GM19372 (cell line): ENCODE data around the gene EIF2D.
A peak's percentile ranks its signal among the peaks of the same experiment; 100 is the strongest.
"Not testable (repeated sequence)": the region's sequence is repeated elsewhere in the genome, so short reads cannot be mapped to it uniquely, and the experiment has no call there.

ENCODE experiments used
- ATAC-seq: cut with Tn5 transposase; IDR thresholded peaks from one replicate; pipeline ENCODE4 v1.9.1; 2021; ENCODE audit warnings: mild to moderate bottlenecking, low read depth, moderate library complexity; ENCODE audit not compliant: unreplicated experiment

Gene EIF2D

GRCh38 chr1:206612129-206612876 is at the start of gene EIF2D:
Gene EIF2D, minus strand, starts transcription at chr1:206612465. Its CDS starts 123 bp downstream, at chr1:206612342.
- peak; percentile 95 for ATAC-seq

- no peak for ATAC-seq
These were observed 49.0 kb upstream of the EIF2D start for GRCh38 chr1:206661161-206661820.

- no peak for ATAC-seq
These were observed 47.9 kb upstream of the EIF2D start for GRCh38 chr1:206660136-206660535.

- no peak for ATAC-seq
These were observed 46.7 kb upstream of the EIF2D start for GRCh38 chr1:206658981-206659273.

GRCh38 chr1:206658264-206658980 is 46.2 kb upstream of the EIF2D start:
- no peak for ATAC-seq

- ATAC-seq: no peak
These were observed 45.5 kb upstream of the EIF2D start for GRCh38 chr1:206657751-206658150.

GRCh38 chr1:206656936-206657335 is 44.7 kb upstream of the EIF2D start:
- ATAC-seq: no peak

GRCh38 chr1:206655471-206655882 is 43.2 kb upstream of the EIF2D start:
- no peak for ATAC-seq

GRCh38 chr1:206654828-206655227 is 42.6 kb upstream of the EIF2D start:
- no peak for ATAC-seq

GRCh38 chr1:206653715-206654459 is 41.6 kb upstream of the EIF2D start:
- no peak for ATAC-seq

GRCh38 chr1:206651958-206652890 is 40.0 kb upstream of the EIF2D start:
- ATAC-seq: no peak

- ATAC-seq: no peak
These were observed 38.7 kb upstream of the EIF2D start for GRCh38 chr1:206651014-206651413.

- ATAC-seq: no peak
These were observed 37.1 kb upstream of the EIF2D start for GRCh38 chr1:206649261-206649921.

- ATAC-seq: no peak
These were observed 35.0 kb upstream of the EIF2D start for GRCh38 chr1:206647224-206647623.

- no peak for ATAC-seq
These were observed 34.2 kb upstream of the EIF2D start for GRCh38 chr1:206646504-206646903.

- no peak for ATAC-seq
These were observed 30.9 kb upstream of the EIF2D start for GRCh38 chr1:206643118-206643698.

GRCh38 chr1:206642074-206642473 is 29.8 kb upstream of the EIF2D start:
- not testable (repeated sequence) for ATAC-seq

- no peak for ATAC-seq
These were observed 25.3 kb upstream of the EIF2D start for GRCh38 chr1:206637605-206638004.

- ATAC-seq: no peak
These were observed 24.4 kb upstream of the EIF2D start for GRCh38 chr1:206636671-206637070.
